AG20443 (cell line): Measurements from ENCODE around the gene LCNL1.
A peak's percentile ranks its signal among the peaks of the same experiment; 100 is the strongest.
"Not testable (repeated sequence)": the region's sequence is repeated elsewhere in the genome, so short reads cannot be mapped to it uniquely, and the experiment has no call there.

Experiments used
- DNase-seq: peaks from one replicate; pipeline ENCODE4 v3.0.0; 2012; ENCODE audit warnings: low spot score, mixed read lengths

LCNL1 gene

DNA sequence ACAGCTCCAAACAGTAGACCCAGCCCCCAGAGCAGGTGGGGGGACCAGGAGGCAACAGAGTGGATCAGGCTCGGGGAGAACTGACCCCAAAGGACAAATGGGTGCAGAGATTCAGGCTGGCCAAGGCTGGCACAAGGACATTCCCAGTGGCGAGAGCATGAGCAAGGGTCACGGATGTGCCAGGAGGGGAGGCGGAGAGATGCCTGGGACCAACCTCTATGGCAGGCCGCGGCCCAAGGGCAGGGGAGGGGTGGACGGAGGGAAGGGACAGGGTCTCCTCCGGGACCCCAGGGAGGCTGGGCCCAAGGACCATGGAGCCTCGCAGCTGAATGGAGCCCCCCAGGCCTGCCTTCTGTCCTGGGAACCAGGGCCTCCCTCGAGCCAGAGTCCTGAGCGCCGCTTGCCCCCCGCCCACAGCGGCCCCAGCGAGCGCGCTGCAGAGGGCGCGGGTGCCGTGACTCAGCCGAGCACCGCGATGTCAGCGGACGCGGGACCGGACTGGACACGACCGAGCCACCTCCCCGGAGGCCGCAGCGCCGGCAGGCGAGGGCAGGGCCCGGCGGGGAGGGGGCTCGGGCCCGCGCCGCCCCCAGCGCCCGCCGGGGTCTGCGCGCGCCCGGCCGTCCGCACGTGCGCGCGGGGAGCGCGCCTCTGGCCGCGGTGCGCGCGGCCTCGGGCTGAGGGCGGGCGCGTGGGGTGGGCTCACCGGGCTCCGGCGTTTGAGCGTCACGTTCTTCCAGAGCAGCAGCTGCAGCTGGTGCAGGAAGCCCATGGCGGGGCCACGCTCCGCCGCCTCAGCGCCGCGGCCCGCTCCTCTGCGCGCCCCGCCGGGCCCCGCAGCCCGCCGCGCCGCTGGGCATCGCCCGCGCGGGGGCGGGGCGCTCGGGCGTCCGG is 44.8 kb downstream of the LCNL1 start, which contains the start of gene ABCA2:
ABCA2 (minus strand) TSS at position 869 of the 894 bp plus-strand sequence; CDS start at position 772, 97 bp downstream.
- peak; percentile 50 for DNase-seq

DNA sequence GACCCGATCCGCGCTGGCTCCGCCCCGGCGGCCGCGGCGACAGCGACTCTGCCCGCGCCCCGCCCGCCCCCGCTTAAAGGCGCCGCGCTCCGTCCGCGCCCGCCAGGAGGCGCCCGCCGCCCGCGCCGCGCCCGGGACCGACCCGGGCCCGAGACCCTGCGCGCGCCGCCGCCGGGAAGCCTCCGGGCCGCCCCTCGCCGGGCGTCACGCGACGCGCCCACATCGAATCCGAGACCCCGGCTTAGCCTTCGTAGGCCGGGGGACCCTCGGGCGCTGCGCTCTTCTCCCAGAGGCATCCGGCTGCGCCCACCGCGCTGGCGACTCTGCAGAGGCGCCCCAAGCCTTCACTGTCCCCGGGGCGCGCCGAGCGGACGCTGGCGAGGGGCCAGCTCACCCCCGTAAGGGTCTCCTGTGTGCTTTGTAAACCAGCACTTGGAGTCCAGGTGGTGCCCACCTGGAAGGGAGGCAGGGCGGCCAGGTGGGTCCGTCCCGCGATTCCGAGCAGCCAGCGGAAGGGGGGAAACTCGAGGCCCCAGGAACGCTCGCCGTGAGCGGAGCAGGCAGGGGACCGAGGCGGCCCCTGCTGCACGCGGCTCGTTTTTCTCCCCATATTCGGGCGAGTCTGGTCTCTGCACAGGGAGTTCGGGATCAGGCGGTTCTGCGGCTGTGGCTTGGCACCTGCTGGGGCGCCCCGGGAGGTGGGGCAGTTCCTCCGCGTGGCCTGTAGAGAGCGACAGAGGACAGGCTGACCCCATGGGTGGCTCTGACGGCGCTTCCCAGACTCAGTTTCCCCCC is 45.7 kb downstream of the LCNL1 start:
- DNase-seq = peak; percentile 91

DNA sequence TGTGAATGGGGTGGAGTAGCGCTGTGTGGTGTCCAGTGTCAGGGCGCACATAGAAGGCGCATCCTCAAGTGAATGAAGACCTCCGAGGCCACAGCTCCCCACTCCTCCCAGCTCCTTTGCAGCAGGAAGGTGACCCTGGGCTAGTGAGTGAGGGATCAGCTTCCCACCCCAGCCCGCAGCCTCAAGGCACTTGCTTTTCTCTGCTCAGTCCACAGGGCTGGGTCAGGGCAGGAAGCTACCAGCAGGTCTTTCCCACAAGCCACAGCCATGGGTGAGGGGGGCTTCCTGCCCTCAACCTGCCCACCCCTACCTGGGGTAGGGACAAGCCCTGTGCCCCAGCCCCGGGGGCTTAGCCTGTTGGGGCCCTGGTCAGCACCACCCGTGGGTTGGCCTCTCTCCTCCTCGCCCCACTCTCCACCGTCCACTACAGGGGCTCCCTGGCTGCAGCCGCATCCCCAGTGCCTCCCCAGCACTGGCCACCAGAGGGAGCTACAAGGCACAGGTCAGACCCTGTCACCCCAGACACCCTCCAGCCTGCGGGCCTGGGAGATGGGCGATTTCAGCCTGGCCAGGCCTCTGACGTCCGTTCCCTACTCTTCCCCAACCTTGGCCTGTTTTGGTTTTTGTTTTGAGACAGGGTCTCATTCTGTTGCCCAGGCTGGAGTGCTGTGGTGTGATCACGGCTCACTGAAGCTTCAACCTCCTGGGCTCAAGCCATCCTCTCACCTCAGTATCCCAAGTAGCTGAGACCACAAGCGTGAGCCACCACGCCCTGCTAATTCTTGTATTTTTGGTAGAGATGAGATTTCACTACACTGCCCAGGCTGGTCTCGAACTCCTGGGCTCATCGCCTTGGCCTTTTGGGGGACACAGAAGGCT is 46.5 kb downstream of the LCNL1 start:
- peak; percentile 84 for DNase-seq

DNA sequence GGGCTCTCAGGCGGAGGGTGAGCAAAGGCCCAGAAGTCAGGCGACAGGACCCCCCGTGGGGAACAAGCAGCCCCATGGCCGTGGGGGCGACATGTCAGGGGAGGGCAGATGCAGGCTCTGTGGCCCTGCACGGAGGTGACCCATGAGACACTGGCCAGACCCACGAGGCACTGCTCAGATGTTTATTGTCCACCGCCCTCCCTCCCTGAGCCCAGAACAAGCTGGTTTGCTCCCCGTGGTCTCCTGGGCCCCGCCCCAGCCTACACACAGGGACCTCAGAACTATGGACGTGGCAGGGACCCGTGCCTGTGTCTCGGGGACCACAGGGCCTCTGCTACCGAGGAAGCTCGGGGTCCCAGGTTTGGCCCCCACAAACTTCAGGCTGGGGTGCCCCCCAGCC is 47.2 kb downstream of the LCNL1 start:
- no peak for DNase-seq

DNA sequence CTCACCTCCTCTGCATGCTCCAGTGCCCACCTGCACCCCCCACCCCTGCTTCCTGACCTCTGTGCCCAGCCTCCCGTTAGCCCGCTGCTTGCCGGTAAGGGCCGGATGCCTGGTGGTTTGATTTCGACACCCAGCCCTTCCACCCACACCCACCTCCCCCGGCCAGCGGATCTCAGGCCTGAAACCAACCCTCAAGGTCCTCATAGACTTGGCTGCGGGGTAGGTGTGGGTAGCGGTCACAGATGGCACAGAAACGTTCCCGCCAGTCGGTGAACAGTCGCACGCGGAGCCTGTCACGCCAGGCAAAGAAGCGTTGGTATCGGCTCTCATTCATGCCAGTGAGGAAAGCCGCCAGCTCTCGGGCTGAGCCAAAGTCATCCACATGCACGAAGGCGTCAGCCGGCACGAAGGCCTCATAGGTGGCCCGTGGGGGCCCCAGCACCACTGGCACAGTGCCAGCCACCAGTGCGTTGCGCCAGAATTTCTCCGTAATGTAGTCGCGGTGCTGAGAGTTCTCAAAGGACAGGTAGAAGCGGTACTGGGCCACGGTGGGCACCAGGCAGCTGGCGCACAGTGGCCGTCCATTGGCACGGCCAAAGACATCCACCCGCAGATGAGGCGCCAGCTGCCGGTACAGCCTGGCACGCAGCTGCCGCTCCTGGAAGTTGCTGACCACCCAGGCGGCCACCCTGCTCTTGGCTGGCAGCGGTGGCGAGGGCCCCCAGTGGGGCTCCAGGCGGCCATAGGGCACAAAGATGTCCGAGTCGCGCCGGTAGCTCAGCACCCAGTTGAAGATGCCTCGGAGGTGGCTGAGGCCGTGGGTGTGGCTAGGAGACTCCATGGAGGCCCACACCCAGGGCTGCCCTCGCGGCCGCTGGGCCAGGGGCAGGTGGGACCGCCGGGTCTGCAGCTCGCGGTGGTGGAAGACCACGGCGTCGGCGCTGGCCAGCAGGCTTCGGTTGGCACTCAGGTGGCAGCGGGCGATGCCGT is 48.0 kb downstream of the LCNL1 start:
- DNase-seq = no peak

DNA sequence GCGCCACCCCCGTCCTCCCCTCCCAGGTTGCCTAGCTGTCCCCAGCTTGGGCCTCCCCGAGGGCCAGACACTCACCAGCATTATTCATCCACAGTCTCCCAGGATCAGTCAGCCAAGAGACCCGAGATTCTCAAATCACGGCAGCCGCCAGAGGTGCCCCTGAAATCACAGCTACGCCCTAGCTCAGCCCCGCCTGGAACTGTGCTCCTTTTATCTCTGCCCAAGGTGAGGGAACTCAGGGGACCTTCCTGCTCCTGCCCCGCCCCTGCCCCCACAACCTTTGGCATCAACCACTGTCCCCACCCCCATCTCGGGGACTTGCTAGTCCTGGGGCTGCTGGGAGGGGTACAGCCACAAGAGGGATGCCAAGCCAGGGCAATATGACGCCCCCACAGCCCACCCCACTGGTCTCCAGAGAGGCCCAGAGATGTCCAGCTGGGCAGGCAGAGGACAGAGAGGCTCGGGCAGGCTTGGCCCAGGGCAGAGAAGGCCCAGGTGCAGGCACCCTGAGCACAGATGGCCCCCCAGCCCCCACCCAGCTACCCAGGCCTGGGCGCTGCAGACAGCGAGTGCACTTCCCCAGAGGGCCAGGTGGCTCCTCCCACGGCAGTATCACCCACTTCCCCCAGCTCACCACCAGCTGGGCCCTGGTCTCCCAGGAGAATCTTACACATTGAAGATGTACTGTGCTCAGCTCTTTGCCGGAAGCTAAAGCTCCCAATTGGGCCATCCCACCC is 49.3 kb downstream of the LCNL1 start, which contains the start of gene FUT7:
FUT7 (minus strand) TSS at position 185 of the 737 bp plus-strand sequence; CDS start at position 88, 97 bp downstream.
- DNase-seq = no peak

DNA sequence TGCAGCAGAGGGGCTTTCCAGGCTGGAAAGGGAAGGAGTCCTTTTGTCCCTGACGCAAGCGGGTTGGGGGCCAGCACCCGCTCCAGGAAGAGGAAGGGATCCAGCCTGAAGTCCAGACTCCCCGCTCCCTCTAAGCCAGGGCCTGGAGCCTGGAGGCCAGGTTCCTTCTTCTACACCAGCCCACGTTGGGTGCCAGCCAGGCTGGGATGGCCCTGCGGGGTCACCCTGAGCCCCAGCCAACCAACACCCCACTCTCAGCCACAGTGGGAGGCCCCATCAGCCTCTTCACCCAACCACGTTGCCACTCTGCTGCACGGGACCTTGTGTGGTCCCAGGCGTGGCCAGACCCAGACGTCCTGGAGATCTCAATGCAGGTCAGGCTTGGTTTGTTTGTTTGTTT is 50.1 kb downstream of the LCNL1 start:
- no peak for DNase-seq

DNA sequence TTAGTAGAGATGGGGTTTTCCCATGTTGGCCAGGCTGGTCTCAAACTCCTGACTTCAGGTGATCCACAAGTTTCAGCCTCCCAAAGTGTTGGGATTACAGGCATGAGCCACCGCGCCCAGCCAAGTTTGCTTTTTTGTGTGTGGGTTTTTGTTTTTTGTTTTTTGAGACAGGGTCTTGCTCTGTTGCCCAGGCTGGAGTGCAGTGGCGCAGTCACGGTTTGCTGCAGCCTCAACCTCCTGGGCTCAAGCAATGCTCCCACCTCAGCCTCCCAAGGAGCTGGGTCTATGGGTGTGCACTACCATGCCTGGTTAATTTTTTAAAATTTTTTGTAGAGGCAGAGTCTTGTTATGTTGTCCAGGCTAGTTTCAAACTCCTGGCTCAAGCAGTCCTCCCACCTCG is 50.7 kb downstream of the LCNL1 start:
- DNase-seq = not testable (repeated sequence)

DNA sequence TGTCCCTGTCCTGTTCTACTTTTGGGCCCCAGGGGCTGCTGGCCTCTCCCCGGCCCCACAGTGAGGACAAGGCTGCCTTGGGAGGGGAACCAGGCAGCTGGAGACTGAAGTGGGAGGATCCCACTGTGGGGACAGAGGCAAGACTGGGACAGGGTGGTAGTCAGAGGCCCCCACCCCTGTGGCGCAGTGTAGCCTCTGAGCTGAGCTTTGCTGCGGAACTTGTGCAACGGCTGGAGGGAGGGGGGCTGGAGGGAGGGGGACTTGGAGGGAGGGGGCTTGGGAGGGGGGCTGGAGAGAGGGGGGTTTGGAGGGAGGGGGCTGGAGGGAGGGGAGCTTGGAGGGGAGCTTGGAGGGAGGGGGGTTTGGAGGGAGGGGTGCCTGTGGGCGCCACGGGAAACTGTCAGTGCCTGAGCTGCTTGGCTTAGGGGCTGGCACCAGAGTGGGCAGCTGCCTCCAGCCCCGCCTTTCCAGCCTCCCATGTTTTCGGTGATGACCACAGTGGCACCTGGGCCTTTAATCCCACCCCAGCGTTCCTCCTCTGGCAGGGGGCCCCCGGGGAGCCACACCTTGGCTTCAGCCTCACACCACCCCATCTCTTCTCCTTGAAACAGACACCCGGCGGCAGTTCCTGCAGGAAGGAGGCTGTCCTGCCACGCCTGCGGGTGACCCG is 51.4 kb downstream of the LCNL1 start:
- DNase-seq = no peak

DNA sequence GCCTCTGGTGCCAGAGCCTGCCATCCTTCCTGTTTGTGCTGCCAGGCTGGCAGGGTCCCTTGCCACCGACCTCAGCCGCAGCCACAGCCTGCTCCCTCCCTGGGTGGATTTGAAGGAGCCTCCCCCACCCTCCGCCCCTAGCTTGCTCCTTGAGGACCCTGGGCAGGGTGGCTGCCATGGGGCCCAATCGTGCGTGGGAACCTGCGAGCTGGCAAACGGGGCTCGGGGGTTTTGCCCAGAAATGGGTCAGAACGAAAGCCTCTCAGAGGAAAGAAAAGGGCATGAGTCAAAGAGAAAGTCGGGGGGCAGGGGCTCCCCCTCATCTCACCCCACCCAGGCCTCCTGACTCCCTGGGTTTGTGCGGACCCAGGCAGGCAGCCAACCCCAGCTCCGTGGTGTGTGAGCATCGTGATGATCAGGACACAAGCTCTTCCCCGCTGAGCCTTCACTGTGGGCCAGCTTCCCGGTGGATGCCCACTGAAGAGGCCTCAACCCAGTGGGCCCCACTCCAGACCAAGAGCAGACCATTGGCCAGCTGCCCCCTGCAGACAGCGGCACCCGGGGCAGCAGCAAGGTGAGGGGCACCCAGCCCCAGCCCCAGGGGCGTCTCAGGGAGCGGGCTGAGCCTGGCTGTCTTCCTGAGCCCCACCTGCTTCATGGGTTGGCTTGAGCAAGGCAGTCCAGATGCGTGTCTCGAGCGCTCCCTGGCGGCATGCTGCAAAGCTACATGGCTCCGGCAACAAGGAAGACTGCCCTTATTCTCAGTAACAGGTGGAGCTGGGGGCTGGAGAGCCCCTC is 52.1 kb downstream of the LCNL1 start:
- peak; percentile 90 for DNase-seq
